GM12892 (cell line): ENCODE measurements around the gene IGFLR1.
A peak's percentile ranks its signal among the peaks of the same experiment; 100 is the strongest.
"Not testable (repeated sequence)": the region's sequence is repeated elsewhere in the genome, so short reads cannot be mapped to it uniquely, and the experiment has no call there.

Experiments
- DNase-seq: peaks from one replicate; pipeline ENCODE4 v3.0.0; 2011; ENCODE audit not compliant: insufficient read length
- FAIRE-seq: peaks from 2 replicates; lab custom pipeline; 2011; peaks lifted over from hg19 to GRCh38; lab: Jason Lieb, UNC
- POLR2A ChIP-seq: IDR thresholded peaks from 2 replicates; pipeline ENCODE4 v1.6.1; 2011; ENCODE audit warnings: low read depth, low read length, control low read depth
- POLR2AphosphoS5 ChIP-seq: IDR thresholded peaks from 2 replicates; pipeline ENCODE4 v1.6.1; 2011; ENCODE audit warnings: low read depth, low read length, control low read depth
- TAF1 ChIP-seq: IDR thresholded peaks from 2 replicates; pipeline ENCODE4 v1.6.1; 2011; ENCODE audit warnings: low read depth, mild to moderate bottlenecking, control low read depth, low read length, borderline replicate concordance

Gene IGFLR1

GRCh38 chr19:35696835-35697234 is 45.4 kb downstream of the IGFLR1 start:
- DNase-seq = no peak
- peak; percentile 82 for FAIRE-seq
- TF ChIP-seq POLR2AphosphoS5 = no peak
- TF ChIP-seq TAF1 = no peak
- TF ChIP-seq POLR2A = no peak

DNA sequence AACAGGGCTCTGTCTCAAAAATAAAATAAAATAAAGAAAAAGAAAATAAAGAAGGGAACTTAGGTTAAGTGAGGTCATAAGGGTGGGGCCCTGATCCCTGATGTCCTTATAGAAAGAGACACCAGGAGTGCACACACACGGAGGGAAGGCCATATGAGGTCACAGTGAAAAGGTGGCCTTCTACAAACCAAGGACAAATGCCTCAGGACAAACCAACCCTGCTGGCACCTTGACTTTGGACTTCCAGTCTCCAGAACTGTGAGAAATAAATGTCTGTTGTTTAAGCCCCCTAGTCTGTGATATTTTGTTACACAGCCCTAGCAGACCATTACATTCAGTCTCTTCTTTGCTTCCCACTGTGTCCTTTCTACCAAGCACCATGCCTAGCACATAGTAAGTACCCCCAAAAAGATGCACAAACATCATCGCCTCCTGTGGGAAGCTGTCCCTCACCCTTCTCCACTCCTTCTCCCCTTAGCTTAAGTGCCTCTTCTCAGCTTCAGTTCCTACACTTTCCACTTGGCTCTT is 46.3 kb downstream of the IGFLR1 start:
- FAIRE-seq = peak; percentile 58
- no peak for TF ChIP-seq POLR2AphosphoS5
- TF ChIP-seq TAF1 = no peak
- TF ChIP-seq POLR2A = no peak
- no peak for DNase-seq

- FAIRE-seq (peak; percentile 99), DNase-seq (peak; percentile 74)
- TF ChIP-seq POLR2A (no peak), POLR2AphosphoS5 (no peak)
Observed at GRCh38 chr19:35693835-35694599, 48.2 kb downstream of the IGFLR1 start.

DNA sequence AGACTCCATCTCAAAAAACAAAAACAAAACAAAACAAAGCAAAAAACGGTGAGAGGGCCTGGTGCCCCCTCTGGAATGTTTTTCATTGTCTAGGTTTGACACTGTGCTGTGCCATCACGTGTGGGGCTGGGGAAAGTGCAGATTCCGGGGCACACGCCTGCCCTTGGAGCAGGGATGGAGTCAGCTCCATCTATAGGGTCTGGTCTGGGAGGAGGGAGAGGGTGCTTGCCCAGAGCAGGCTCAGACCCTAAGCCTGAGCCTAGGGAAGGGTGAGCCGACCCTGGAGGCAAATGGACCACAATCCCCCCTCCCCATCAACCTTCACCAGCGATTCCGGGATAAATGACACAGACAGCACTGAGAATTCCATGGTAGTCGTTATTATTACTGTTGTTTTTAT is 48.8 kb downstream of the IGFLR1 start:
- TF ChIP-seq POLR2A = no peak
- no peak for TF ChIP-seq TAF1
- TF ChIP-seq POLR2AphosphoS5 = no peak
- no peak for FAIRE-seq

GRCh38 chr19:35692010-35692409 is 50.2 kb downstream of the IGFLR1 start:
- DNase-seq = no peak
- no peak for TF ChIP-seq TAF1
- TF ChIP-seq POLR2AphosphoS5 = no peak
- no peak for TF ChIP-seq POLR2A
- FAIRE-seq = no peak

More for the DNA sequence above, 48.8 kb downstream of the IGFLR1 start:
- DNase-seq = no peak

GRCh38 chr19:35691106-35691505 is 51.1 kb downstream of the IGFLR1 start:
- FAIRE-seq, DNase-seq: not testable (repeated sequence)

DNA sequence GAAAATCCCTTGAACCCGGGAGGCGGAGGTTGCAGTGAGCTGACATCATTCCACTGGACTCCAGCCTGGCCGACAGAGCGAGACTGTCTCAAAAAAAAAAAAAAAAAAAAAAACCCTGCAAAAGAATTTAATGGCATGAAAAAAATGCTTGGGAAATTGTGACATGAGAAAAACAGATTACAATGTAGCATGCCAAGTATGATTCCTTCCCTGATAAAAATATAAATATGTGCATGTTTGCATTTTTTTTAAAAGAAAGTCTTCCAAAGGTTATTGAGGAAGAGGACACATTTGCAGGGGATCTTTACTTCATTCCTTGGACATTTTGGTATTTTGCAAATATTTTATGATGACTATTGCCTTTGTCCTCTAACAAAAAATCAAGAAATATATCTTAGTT is 52.4 kb downstream of the IGFLR1 start:
- DNase-seq (no peak), FAIRE-seq (no peak)
- TF ChIP-seq TAF1 = no peak
- no peak for TF ChIP-seq POLR2AphosphoS5
- no peak for TF ChIP-seq POLR2A
